Large intestine (tissue), 3 donors: ENCODE results near the gene VAV1. TPM values are rescaled to one million over a fixed set of nuclear protein-coding genes. Genes with fewer than 3 reads are reported as not detected.
A peak's percentile ranks its signal among the peaks of the same experiment; 100 is the strongest.

ENCODE experiments used
- DNase-seq, 2 donors: peaks; one replicate each; pipeline versions ENCODE4 v3.0.0 to v3.0.0-alpha.2; 2013
- H3K27ac ChIP-seq: one replicate; pipeline ENCODE4 v1.5.1; 2013; ENCODE audit warnings: low read length
- H3K27me3 ChIP-seq: 2 replicates; pipeline ENCODE4 v1.6.1; 2013; ENCODE audit warnings: low read length; ENCODE audit not compliant: control insufficient read depth, insufficient read depth
- H3K36me3 ChIP-seq: 2 replicates; pipeline ENCODE4 v1.6.1; 2013; ENCODE audit warnings: low read length; ENCODE audit not compliant: control insufficient read depth, insufficient read depth
- H3K4me1 ChIP-seq: one replicate; pipeline ENCODE4 v1.6.1; 2013; ENCODE audit warnings: low read length; ENCODE audit not compliant: control insufficient read depth, insufficient read depth
- H3K4me3 ChIP-seq: one replicate; pipeline ENCODE4 v1.5.1; 2013; ENCODE audit warnings: low read length
- H3K9me3 ChIP-seq: one replicate; pipeline ENCODE4 v1.6.1; 2013; ENCODE audit warnings: mild to moderate bottlenecking, low read depth, low read length, moderate library complexity; ENCODE audit not compliant: control insufficient read depth
- WGBS: methylation state at CpG from one replicate; pipeline ENCODE4 v1.1.5; 2013; ENCODE audit warnings: low lambda C conversion rate; ENCODE audit not compliant: insufficient coverage; 5-methylcytosine and 5-hydroxymethylcytosine counted together
- polyA plus RNA-seq: library from polyadenylated mRNA; unstranded; fragments of 120-200 nt; gene quantifications from one replicate; pipeline ENCODE4 v1.2.1, GENCODE V29; 2013

Gene VAV1
- polyA plus RNA-seq, 1 donor = 3.2 TPM

DNA sequence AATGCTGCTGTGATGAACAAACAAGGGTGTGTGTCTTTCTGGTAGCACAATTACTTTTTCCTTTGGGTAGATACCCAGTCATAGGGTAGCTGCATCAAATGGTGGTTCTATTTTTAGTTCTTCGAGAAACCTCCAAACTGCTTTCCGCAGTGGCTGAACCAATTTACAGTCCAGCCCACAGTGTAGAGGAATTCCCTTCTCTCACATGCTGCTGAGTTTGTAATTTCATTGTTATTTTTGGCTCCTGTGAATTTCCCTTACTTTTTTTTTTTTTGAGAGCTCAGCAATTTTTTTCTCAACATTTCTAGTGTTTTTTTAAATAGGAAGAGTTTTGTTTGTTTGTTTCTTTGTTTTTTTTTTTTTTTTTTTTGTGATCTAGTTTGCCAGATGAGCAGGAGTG lies 77.4 kb downstream of the VAV1 start:
- H3K4me3 ChIP-seq = no peak overlapping the region
- no peaks in the 10 kb centered on the region for H3K27me3 ChIP-seq
- DNase-seq = no peak
- no peaks in the 10 kb centered on the region for H3K36me3 ChIP-seq
- no peaks in the 10 kb centered on the region for H3K4me1 ChIP-seq
- no peaks in the 10 kb centered on the region for H3K9me3 ChIP-seq
- no peak overlapping the region for H3K27ac ChIP-seq
- 80% methylated on average over 1 of the region's 2 CpGs for WGBS

- Histone ChIP-seq H3K27me3 (no peaks in the 10 kb centered on the region), H3K9me3 (no peaks in the 10 kb centered on the region), H3K36me3 (no peaks in the 10 kb centered on the region), H3K4me1 (no peaks in the 10 kb centered on the region), H3K4me3 (no peak overlapping the region), H3K27ac (no peak overlapping the region)
- no CpG with 5 or more reads among the region's 1 CpG for WGBS
- DNase-seq = no peak
These were observed 78.9 kb downstream of the VAV1 start for GRCh38 chr19:6851359-6851758.

- no peaks in the 10 kb centered on the region for H3K27me3 ChIP-seq
- H3K4me1 ChIP-seq = no peaks in the 10 kb centered on the region
- H3K9me3 ChIP-seq = no peaks in the 10 kb centered on the region
- no peaks in the 10 kb centered on the region for H3K36me3 ChIP-seq
- no peak overlapping the region for H3K4me3 ChIP-seq
- DNase-seq = no peak
- no CpG with 5 or more reads among the region's 1 CpG for WGBS
- no peak overlapping the region for H3K27ac ChIP-seq
These were observed 79.5 kb downstream of the VAV1 start for GRCh38 chr19:6852001-6852400.

- H3K9me3 ChIP-seq = no peaks in the 10 kb centered on the region
- H3K4me3 ChIP-seq = no peak overlapping the region
- H3K27ac ChIP-seq = no peak overlapping the region
- no peaks in the 10 kb centered on the region for H3K36me3 ChIP-seq
- no peaks in the 10 kb centered on the region for H3K27me3 ChIP-seq
- no peak for DNase-seq
- no peaks in the 10 kb centered on the region for H3K4me1 ChIP-seq
- WGBS = no CpG with 5 or more reads among the region's 11 CpGs
These were observed 81.4 kb downstream of the VAV1 start for GRCh38 chr19:6853868-6854267.

DNA sequence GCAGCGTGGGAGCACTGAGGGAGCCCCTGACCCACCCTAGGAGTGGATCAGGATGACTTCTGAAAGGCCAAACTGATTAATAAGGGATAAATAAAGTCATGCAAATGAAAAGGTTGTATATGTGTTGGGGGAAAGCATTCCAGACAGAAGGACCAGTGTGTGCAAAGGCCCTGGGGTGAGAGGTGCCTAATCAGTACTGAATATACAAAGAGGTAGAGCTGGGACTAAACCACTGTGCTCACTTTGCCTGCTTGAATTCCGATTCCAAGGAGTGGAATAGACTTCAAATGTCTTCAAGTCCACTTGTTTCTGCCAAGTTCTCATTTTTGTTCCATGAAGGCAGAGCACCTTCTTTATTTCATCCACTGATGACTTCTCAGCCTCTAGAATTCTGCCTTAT lies 82.2 kb downstream of the VAV1 start:
- Histone ChIP-seq H3K4me3 (no peak overlapping the region), H3K9me3 (no peaks in the 10 kb centered on the region), H3K27ac (no peak overlapping the region), H3K36me3 (no peaks in the 10 kb centered on the region), H3K4me1 (no peaks in the 10 kb centered on the region), H3K27me3 (no peaks in the 10 kb centered on the region)
- no peak for DNase-seq
- 100% methylated on average over 1 of the region's 2 CpGs for WGBS

GRCh38 chr19:6856749-6857372 lies 84.4 kb downstream of the VAV1 start:
- H3K9me3 ChIP-seq = no peaks in the 10 kb centered on the region
- H3K27ac ChIP-seq = no peak overlapping the region
- no peaks in the 10 kb centered on the region for H3K4me1 ChIP-seq
- no peak overlapping the region for H3K4me3 ChIP-seq
- no CpG with 5 or more reads among the region's 14 CpGs for WGBS
- H3K27me3 ChIP-seq = no peaks in the 10 kb centered on the region
- H3K36me3 ChIP-seq = no peaks in the 10 kb centered on the region
- no peak for DNase-seq

GRCh38 chr19:6861683-6862286 lies 89.3 kb downstream of the VAV1 start:
- no CpG with 5 or more reads among the region's 10 CpGs for WGBS
- no peaks in the 10 kb centered on the region for H3K27me3 ChIP-seq
- no peak for DNase-seq
- H3K4me3 ChIP-seq = no peak overlapping the region
- no peaks in the 10 kb centered on the region for H3K36me3 ChIP-seq
- H3K9me3 ChIP-seq = no peaks in the 10 kb centered on the region
- H3K4me1 ChIP-seq = no peaks in the 10 kb centered on the region
- H3K27ac ChIP-seq = no peak overlapping the region

DNA sequence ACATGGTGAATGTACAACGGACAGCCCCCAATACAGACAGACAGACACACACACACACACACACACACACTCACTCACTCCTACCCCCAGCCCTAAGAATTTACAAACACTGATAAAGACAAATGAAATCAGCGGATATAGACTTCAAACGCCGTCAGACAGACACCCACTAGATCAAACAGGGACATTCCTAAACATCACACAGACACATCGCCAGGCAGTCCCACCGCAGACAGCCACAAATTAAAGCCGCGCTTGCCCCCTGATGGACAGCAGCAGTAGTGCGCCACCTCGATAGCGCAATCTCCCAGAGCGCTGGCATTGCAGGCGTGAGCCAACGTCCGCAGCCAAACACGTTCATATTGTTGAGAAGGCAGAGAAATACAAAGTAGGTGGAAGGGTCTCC lies 90.2 kb downstream of the VAV1 start:
- no CpG with 5 or more reads among the region's 16 CpGs for WGBS
- no peak overlapping the region for H3K27ac ChIP-seq
- peak; percentile 49 to 64 for DNase-seq

GRCh38 chr19:6864325-6864940 lies 91.9 kb downstream of the VAV1 start:
- Histone ChIP-seq H3K4me3 (no peak overlapping the region), H3K27me3 (no peaks in the 10 kb centered on the region), H3K4me1 (no peaks in the 10 kb centered on the region), H3K9me3 (no peaks in the 10 kb centered on the region), H3K27ac (no peak overlapping the region), H3K36me3 (no peaks in the 10 kb centered on the region)
- 100% methylated on average over 1 of the region's 9 CpGs for WGBS
- DNase-seq = no peak

More for the DNA sequence above, 90.2 kb downstream of the VAV1 start:
- H3K4me1 ChIP-seq = no peaks in the 10 kb centered on the region
- no peaks in the 10 kb centered on the region for H3K36me3 ChIP-seq
- no peak overlapping the region for H3K4me3 ChIP-seq
- no peaks in the 10 kb centered on the region for H3K9me3 ChIP-seq
- no peaks in the 10 kb centered on the region for H3K27me3 ChIP-seq

GRCh38 chr19:6865849-6866248 lies 93.3 kb downstream of the VAV1 start:
- 87% methylated on average over 5 of the region's 10 CpGs for WGBS
- no peak for DNase-seq
- H3K36me3 ChIP-seq = no peaks in the 10 kb centered on the region
- H3K4me1 ChIP-seq = no peaks in the 10 kb centered on the region
- H3K9me3 ChIP-seq = no peaks in the 10 kb centered on the region
- H3K27me3 ChIP-seq = no peaks in the 10 kb centered on the region
- no peak overlapping the region for H3K4me3 ChIP-seq
- H3K27ac ChIP-seq = no peak overlapping the region

- Histone ChIP-seq H3K27ac (no peak overlapping the region), H3K9me3 (no peaks in the 10 kb centered on the region), H3K4me1 (no peaks in the 10 kb centered on the region), H3K27me3 (no peaks in the 10 kb centered on the region), H3K36me3 (no peaks in the 10 kb centered on the region), H3K4me3 (no peak overlapping the region)
- DNase-seq = no peak
- WGBS = 80% methylated on average over 1 of the region's 6 CpGs
These were observed 94.2 kb downstream of the VAV1 start for GRCh38 chr19:6866741-6867151.
